Mesendoderm (in vitro differentiated cells): ENCODE results near the gene CAAP1. TPM values are rescaled to one million over a fixed set of nuclear protein-coding genes. Genes with fewer than 3 reads are reported as not detected.

Experiments used
- DNase-seq: peaks from one replicate; pipeline ENCODE4 v3.0.0; 2013
- H2AK5ac ChIP-seq: 2 replicates; pipeline ENCODE4 v1.6.1; 2013; ENCODE audit warnings: low read length, inconsistent platforms
- H2BK120ac ChIP-seq: 2 replicates; pipeline ENCODE4 v1.6.1; 2013; ENCODE audit warnings: low read depth, mild to moderate bottlenecking, low read length, moderate library complexity, mixed read lengths
- H2BK15ac ChIP-seq: replicated peaks from 2 replicates; pipeline ENCODE4 v1.6.1; 2013; ENCODE audit warnings: low read depth, mild to moderate bottlenecking, moderate library complexity
- H2BK5ac ChIP-seq: 2 replicates; pipeline ENCODE4 v1.6.1; 2013; ENCODE audit warnings: low read length, inconsistent platforms
- H3K18ac ChIP-seq: 2 replicates; pipeline ENCODE4 v1.6.1; 2013; ENCODE audit warnings: mild to moderate bottlenecking, low read length, mixed read lengths
- H3K23ac ChIP-seq: one replicate; pipeline ENCODE4 v1.6.1; 2013; ENCODE audit warnings: low read length
- H3K27ac ChIP-seq: 2 replicates; pipeline ENCODE4 v1.5.1; 2013; ENCODE audit warnings: low read depth, mild to moderate bottlenecking, inconsistent platforms, low read length, moderate library complexity
- H3K27me3 ChIP-seq: 2 replicates; pipeline ENCODE4 v1.6.1; 2013; ENCODE audit warnings: low read length, control low read depth, mild to moderate bottlenecking, inconsistent platforms; ENCODE audit not compliant: insufficient read depth, poor library complexity
- H3K36me3 ChIP-seq: 2 replicates; pipeline ENCODE4 v1.6.1; 2013; ENCODE audit warnings: low read length, inconsistent platforms; ENCODE audit not compliant: control insufficient read depth, insufficient read depth
- H3K4ac ChIP-seq: one replicate; pipeline ENCODE4 v1.6.1; 2013; ENCODE audit warnings: low read depth, mild to moderate bottlenecking, low read length, moderate library complexity
- H3K4me1 ChIP-seq: 2 replicates; pipeline ENCODE4 v1.6.1; 2013; ENCODE audit warnings: low read depth, low read length, inconsistent platforms; ENCODE audit not compliant: control insufficient read depth
- H3K4me2 ChIP-seq: 2 replicates; pipeline ENCODE4 v1.6.1; 2013; ENCODE audit warnings: low read length
- H3K4me3 ChIP-seq: 2 replicates; pipeline ENCODE4 v1.5.1; 2013; ENCODE audit warnings: mild to moderate bottlenecking, low read length
- H3K56ac ChIP-seq: one replicate; pipeline ENCODE4 v1.6.1; 2013; ENCODE audit warnings: low read length
- H3K79me1 ChIP-seq: 2 replicates; pipeline ENCODE4 v1.6.1; 2013; ENCODE audit warnings: low read length, inconsistent platforms
- H3K79me2 ChIP-seq: 2 replicates; pipeline ENCODE4 v1.6.1; 2013; ENCODE audit warnings: mild to moderate bottlenecking, low read length; ENCODE audit not compliant: control insufficient read depth, insufficient read depth
- H3K9ac ChIP-seq: 2 replicates; pipeline ENCODE4 v1.6.1; 2013; ENCODE audit warnings: low read length, inconsistent platforms
- H4K5ac ChIP-seq: one replicate; pipeline ENCODE4 v1.6.1; 2013; ENCODE audit warnings: low read length
- H4K8ac ChIP-seq: one replicate; pipeline ENCODE4 v1.6.1; 2013; ENCODE audit warnings: low read depth, mild to moderate bottlenecking, control low read depth, low read length, moderate library complexity
- WGBS: extraction: QIAGEN DNeasy Blood & Tissue Kit; methylation state at CpG from one replicate; pipeline ENCODE4 v1.1.7; 2013; ENCODE audit warnings: low lambda C conversion rate, missing lambda C conversion rate; ENCODE audit not compliant: insufficient coverage; ENCODE audit errors: extremely low coverage; 5-methylcytosine and 5-hydroxymethylcytosine counted together
- small RNA-seq: library from polyadenylated mRNA; stranded (forward); fragments of <200 nt; extraction: miRNeasy Mini kit (QIAGEN cat#:217004); gene quantifications from one replicate; pipeline ENCODE3, GENCODE V24; 2013; ENCODE audit not compliant: insufficient read depth

The CAAP1 gene

DNA sequence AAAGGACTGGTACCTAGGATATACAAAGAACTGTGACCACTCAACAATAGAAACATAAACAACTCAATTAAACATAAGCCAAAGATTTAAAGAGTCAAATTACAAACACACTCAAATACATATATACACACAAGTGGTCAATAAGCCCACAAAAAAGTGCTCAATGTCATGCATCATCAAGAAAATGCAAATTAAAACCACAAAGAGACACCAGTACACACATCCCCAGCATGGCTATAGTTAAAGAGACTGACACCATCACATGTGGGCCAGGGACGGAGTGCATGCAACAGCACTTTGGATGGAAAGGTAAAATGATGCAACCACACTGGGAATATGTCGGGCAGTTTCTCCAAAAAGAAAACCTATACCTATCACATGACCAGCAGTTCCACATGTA lies 89.7 kb downstream of the CAAP1 start:
- Histone ChIP-seq H3K27ac (no peak overlapping the region), H3K23ac (no peak overlapping the region), H3K36me3 (no peaks in the 10 kb centered on the region), H3K27me3 (no peaks in the 10 kb centered on the region), H3K18ac (no peak overlapping the region), H3K4me3 (no peak overlapping the region), H3K56ac (no peak overlapping the region), H3K4me2 (no peak overlapping the region), H2AK5ac (no peak overlapping the region), H3K79me2 (no peaks in the 10 kb centered on the region), H3K79me1 (no peaks in the 10 kb centered on the region), H3K9ac (no peak overlapping the region), H2BK5ac (no peak overlapping the region), H2BK15ac (no peak overlapping the region), H3K4ac (no peak overlapping the region), H4K5ac (no peak overlapping the region), H2BK120ac (no peak overlapping the region), H3K4me1 (no peaks in the 10 kb centered on the region), H4K8ac (no peak overlapping the region)
- no CpG with 5 or more reads among the region's 2 CpGs for WGBS
- DNase-seq, result no peak

DNA sequence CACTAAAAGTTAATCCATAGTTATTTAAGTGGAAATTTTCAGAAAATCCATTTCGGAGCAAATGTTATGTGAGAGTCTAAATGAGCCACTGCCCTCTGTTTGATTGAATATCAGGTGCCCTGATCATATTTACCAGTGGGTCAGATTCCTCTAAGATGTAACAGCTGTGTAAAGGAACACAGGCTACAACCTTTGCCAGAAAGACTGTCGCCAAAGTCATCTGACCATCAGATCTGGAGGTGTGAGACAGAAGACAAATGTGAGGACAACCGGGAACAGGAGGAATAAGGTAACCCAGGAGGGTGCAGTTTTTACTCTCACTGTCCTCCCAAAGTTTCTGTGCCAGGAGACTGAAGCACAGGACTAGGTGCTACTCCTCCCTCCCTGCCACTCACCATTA lies 90.8 kb downstream of the CAAP1 start:
- no peaks in the 10 kb centered on the region for H3K79me1 ChIP-seq
- no CpG with 5 or more reads among the region's 3 CpGs for WGBS

GRCh38 chr9:26800322-26800721 lies 92.3 kb downstream of the CAAP1 start:
- Histone ChIP-seq H3K9ac (no peak overlapping the region), H3K36me3 (no peaks in the 10 kb centered on the region), H3K4me3 (no peak overlapping the region), H2AK5ac (no peak overlapping the region), H3K27ac (no peak overlapping the region), H3K56ac (no peak overlapping the region), H4K8ac (no peak overlapping the region), H3K23ac (no peak overlapping the region), H2BK5ac (no peak overlapping the region), H3K4me1 (no peaks in the 10 kb centered on the region), H3K79me2 (no peaks in the 10 kb centered on the region), H3K4me2 (no peak overlapping the region), H2BK15ac (no peak overlapping the region), H3K27me3 (no peaks in the 10 kb centered on the region), H3K18ac (no peak overlapping the region), H3K79me1 (no peaks in the 10 kb centered on the region), H2BK120ac (no peak overlapping the region), H3K4ac (no peak overlapping the region), H4K5ac (no peak overlapping the region)
- no peak for DNase-seq

More for the DNA sequence above, 90.8 kb downstream of the CAAP1 start:
- H3K4me1 ChIP-seq, result no peaks in the 10 kb centered on the region
- no peaks in the 10 kb centered on the region for H3K27me3 ChIP-seq
- H4K8ac ChIP-seq, result no peak overlapping the region
- no peak overlapping the region for H2BK5ac ChIP-seq
- H3K36me3 ChIP-seq, result no peaks in the 10 kb centered on the region
- H2AK5ac ChIP-seq, result no peak overlapping the region
- no peak overlapping the region for H3K23ac ChIP-seq
- no peak overlapping the region for H3K4ac ChIP-seq
- H2BK15ac ChIP-seq, result no peak overlapping the region
- no peak overlapping the region for H3K27ac ChIP-seq
- H3K4me3 ChIP-seq, result no peak overlapping the region
- no peak overlapping the region for H4K5ac ChIP-seq
- H3K9ac ChIP-seq, result no peak overlapping the region
- H2BK120ac ChIP-seq, result no peak overlapping the region
- no peaks in the 10 kb centered on the region for H3K79me2 ChIP-seq
- H3K56ac ChIP-seq, result no peak overlapping the region
- no peak overlapping the region for H3K18ac ChIP-seq
- DNase-seq, result no peak
- no peak overlapping the region for H3K4me2 ChIP-seq

DNA sequence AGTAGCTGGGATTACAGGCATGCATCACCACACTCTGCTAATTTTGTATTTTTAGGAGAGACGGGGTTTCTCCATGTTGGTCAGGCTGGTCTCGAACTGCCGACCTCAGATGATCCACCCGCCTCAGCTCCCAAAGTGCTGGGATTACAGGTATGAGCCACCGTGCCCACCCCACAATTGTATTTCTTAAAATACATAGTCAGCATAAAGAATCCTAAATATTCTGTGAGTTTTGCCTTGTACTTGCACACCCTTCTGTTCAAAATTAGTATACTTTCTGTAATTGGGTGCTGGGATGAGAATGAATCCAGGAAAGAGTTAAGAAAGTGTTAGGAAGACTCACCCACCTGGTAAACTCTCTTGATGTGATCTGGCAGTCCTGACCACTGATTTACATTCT lies 101.3 kb downstream of the CAAP1 start:
- no CpG with 5 or more reads among the region's 5 CpGs for WGBS
- Histone ChIP-seq H3K79me2 (no peaks in the 10 kb centered on the region), H4K5ac (no peak overlapping the region), H3K27me3 (no peaks in the 10 kb centered on the region), H2AK5ac (no peak overlapping the region), H3K9ac (no peak overlapping the region), H3K18ac (no peak overlapping the region), H3K23ac (no peak overlapping the region), H2BK15ac (no peak overlapping the region), H3K4me2 (no peak overlapping the region), H3K79me1 (no peaks in the 10 kb centered on the region), H3K36me3 (no peaks in the 10 kb centered on the region), H3K4me3 (no peak overlapping the region), H3K56ac (no peak overlapping the region), H3K4ac (no peak overlapping the region), H2BK5ac (no peak overlapping the region), H4K8ac (no peak overlapping the region), H3K27ac (no peak overlapping the region), H3K4me1 (no peaks in the 10 kb centered on the region), H2BK120ac (no peak overlapping the region)
- DNase-seq, result no peak

Small RNA genes lying within 50 kb of the gene (small RNA-seq; reads per million reads assigned to genes)
- not detected for gene RF00322
- not detected for gene RN7SL100P
